H1 (cell line): ENCODE data around the gene AGBL4. TPM values are rescaled to one million over a fixed set of nuclear protein-coding genes. Genes with fewer than 3 reads are reported as not detected.

ENCODE experiments used
- CTCF ChIA-PET: fragments of 300-600 bp; sonication (Branson Sonifier 250); formaldehyde crosslinking; loops from one replicate; lab custom pipeline; 2021; ENCODE audit not compliant: partially characterized antibody; lab: Charles Lee
- POLR2A ChIA-PET: fragments of 300-600 bp; sonication (Branson Sonifier 250); formaldehyde crosslinking; loops from one replicate; lab custom pipeline; 2021; ENCODE audit warnings: inconsistent platforms; ENCODE audit not compliant: partially characterized antibody; lab: Charles Lee
- DNase-seq, 2 experiments: peaks; one replicate each; pipeline versions ENCODE4 v3.0.0 to v3.0.0-alpha.2; 2010 to 2022; ENCODE audit warnings: low spot score in 2 of 2, low read depth in 1 of 2, mixed read lengths in 1 of 2
- FAIRE-seq: peaks from 2 replicates; lab custom pipeline; 2011; peaks lifted over from hg19 to GRCh38; lab: Jason Lieb, UNC
- H2AFZ ChIP-seq: 2 replicates; pipeline ENCODE4 v1.8.1; 2012; ENCODE audit warnings: low read length, inconsistent platforms
- H2AK5ac ChIP-seq: 2 replicates; pipeline ENCODE4 v1.6.1; 2013; ENCODE audit warnings: low read depth, low read length
- H2BK120ac ChIP-seq: replicated peaks from 2 replicates; pipeline ENCODE3; 2013; ENCODE audit warnings: low read depth, low read length, inconsistent platforms
- H2BK12ac ChIP-seq: 2 replicates; pipeline ENCODE4 v1.6.1; 2013; ENCODE audit warnings: low read depth, low read length
- H2BK15ac ChIP-seq: 2 replicates; pipeline ENCODE4 v1.6.1; 2013; ENCODE audit warnings: low read length
- H2BK20ac ChIP-seq: 2 replicates; pipeline ENCODE4 v1.6.1; 2013; ENCODE audit warnings: low read length
- H2BK5ac ChIP-seq: 2 replicates; pipeline ENCODE4 v1.6.1; 2013; ENCODE audit warnings: low read depth, low read length
- H3K14ac ChIP-seq: 2 replicates; pipeline ENCODE4 v1.6.1; 2013; ENCODE audit warnings: inconsistent platforms; ENCODE audit not compliant: insufficient read length
- H3K18ac ChIP-seq: 2 replicates; pipeline ENCODE4 v1.6.1; 2013; ENCODE audit warnings: low read length; ENCODE audit errors: extremely low read depth
- H3K23ac ChIP-seq: 2 replicates; pipeline ENCODE4 v1.6.1; 2013; ENCODE audit warnings: inconsistent platforms; ENCODE audit not compliant: insufficient read length
- H3K23me2 ChIP-seq: 2 replicates; pipeline ENCODE4 v1.6.1; 2013; ENCODE audit warnings: low read depth, low read length
- H3K27ac ChIP-seq: 2 replicates; pipeline ENCODE4 v1.6.1; 2011; ENCODE audit warnings: low read depth, low read length, inconsistent platforms
- H3K27me3 ChIP-seq, 4 experiments: replicated peaks in 1 of 4; 1 replicate in 1 of 4; 2 replicates in 3 of 4; pipeline versions ENCODE4 v1.6.1 to v1.8.1; 2011 to 2013; ENCODE audit warnings: low read length in 3 of 4, mild to moderate bottlenecking in 3 of 4, inconsistent platforms in 2 of 4, mixed read lengths in 2 of 4, moderate library complexity in 1 of 4; ENCODE audit not compliant: control insufficient read depth in 3 of 4, insufficient read depth in 3 of 4; ENCODE audit errors: extremely low read depth in 1 of 4
- H3K36me3 ChIP-seq, 4 experiments: 2 replicates each; pipeline versions ENCODE4 v1.6.1 to v1.8.1; 2011 to 2013; ENCODE audit warnings: mild to moderate bottlenecking in 4 of 4, low read length in 3 of 4, moderate library complexity in 2 of 4, control low read depth in 1 of 4, inconsistent platforms in 1 of 4; ENCODE audit not compliant: insufficient read depth in 4 of 4, control insufficient read depth in 2 of 4
- H3K4ac ChIP-seq: replicated peaks from 2 replicates; pipeline ENCODE3; 2013; ENCODE audit warnings: low read length, low read depth, mixed read lengths, inconsistent platforms; ENCODE audit not compliant: insufficient read length
- H3K4me1 ChIP-seq, 4 experiments: replicated peaks in 1 of 4; 1 replicate in 1 of 4; 2 replicates in 3 of 4; pipeline versions ENCODE4 v1.6.1 to v1.8.1; 2011 to 2013; ENCODE audit warnings: low read length in 3 of 4, inconsistent platforms in 2 of 4, mixed read lengths in 1 of 4; ENCODE audit not compliant: insufficient read depth in 4 of 4, control insufficient read depth in 3 of 4
- H3K4me2 ChIP-seq, 2 experiments: 2 replicates each; pipeline versions ENCODE4 v1.6.1 to v1.8.1; 2011 to 2013; ENCODE audit warnings: low read depth in 2 of 2, low read length in 2 of 2, control low read depth in 1 of 2, inconsistent platforms in 1 of 2, mild to moderate bottlenecking in 1 of 2; ENCODE audit not compliant: insufficient read depth in 1 of 2
- H3K4me3 ChIP-seq, 4 experiments: fragments of 200-600, 300-600 bp in 1 of 4; sonication (generic), shearing (Covaris generic), sonication (Bioruptor Twin) in 1 of 4; 2 replicates each; pipeline versions ENCODE4 v1.5.1 to v1.8.1; 2011 to 2016; ENCODE audit warnings: low read length in 4 of 4, low read depth in 3 of 4, control low read depth in 2 of 4, inconsistent platforms in 2 of 4, mild to moderate bottlenecking in 2 of 4, mixed read lengths in 1 of 4, moderate library complexity in 1 of 4; ENCODE audit not compliant: insufficient read depth in 2 of 4; ENCODE audit errors: extremely low read depth in 1 of 4
- H3K56ac ChIP-seq: replicated peaks from 2 replicates; pipeline ENCODE3; 2013; ENCODE audit warnings: low read depth, mild to moderate bottlenecking, mixed read lengths, low read length, inconsistent platforms; ENCODE audit not compliant: insufficient read length
- H3K79me1 ChIP-seq: 2 replicates; pipeline ENCODE4 v1.6.1; 2013; ENCODE audit warnings: low read depth, low read length, control low read depth
- H3K79me2 ChIP-seq, 2 experiments: 2 replicates each; pipeline versions ENCODE4 v1.6.1 to v1.8.1; 2012 to 2013; ENCODE audit warnings: low read length in 2 of 2, mild to moderate bottlenecking in 2 of 2, inconsistent platforms in 1 of 2; ENCODE audit not compliant: insufficient read depth in 2 of 2, control insufficient read depth in 1 of 2
- H3K9ac ChIP-seq, 4 experiments: replicated peaks in 1 of 4; 1 replicate in 1 of 4; 2 replicates in 3 of 4; pipeline versions ENCODE4 v1.6.1 to v1.8.1; 2011 to 2013; ENCODE audit warnings: low read depth in 3 of 4, low read length in 3 of 4, control low read depth in 2 of 4, mild to moderate bottlenecking in 2 of 4, moderate library complexity in 2 of 4, inconsistent platforms in 1 of 4; ENCODE audit errors: extremely low read depth in 1 of 4
- H3K9me3 ChIP-seq, 2 experiments: 2 replicates each; pipeline versions ENCODE4 v1.6.1 to v1.8.1; 2012 to 2013; ENCODE audit warnings: mild to moderate bottlenecking in 2 of 2, moderate library complexity in 2 of 2, control low read depth in 1 of 2, inconsistent platforms in 1 of 2, low read depth in 1 of 2, low read length in 1 of 2, mixed read lengths in 1 of 2; ENCODE audit not compliant: insufficient read depth in 2 of 2
- H4K20me1 ChIP-seq, 2 experiments: replicated peaks in 1 of 2; 2 replicates each; pipeline versions ENCODE3 to v1.8.1; 2011 to 2013; ENCODE audit warnings: inconsistent platforms in 2 of 2, low read length in 2 of 2, mild to moderate bottlenecking in 1 of 2; ENCODE audit not compliant: insufficient read depth in 2 of 2, control insufficient read depth in 1 of 2
- H4K5ac ChIP-seq: 2 replicates; pipeline ENCODE4 v1.6.1; 2013; ENCODE audit warnings: low read length, low read depth, mixed read lengths, inconsistent platforms; ENCODE audit not compliant: insufficient read length
- H4K8ac ChIP-seq: 2 replicates; pipeline ENCODE4 v1.8.0; 2013; ENCODE audit warnings: mild to moderate bottlenecking, moderate library complexity, low read length, inconsistent platforms; ENCODE audit not compliant: insufficient read depth; ENCODE audit errors: extremely low read depth
- H4K91ac ChIP-seq: replicated peaks from 2 replicates; pipeline ENCODE3; 2013; ENCODE audit warnings: low read length, mixed read lengths, inconsistent platforms; ENCODE audit not compliant: insufficient read length
- ASH2L ChIP-seq: fragments of 200-600, 300-600 bp; sonication (generic); IDR thresholded peaks from one replicate; pipeline ENCODE4 v1.7.1; 2017; ENCODE audit warnings: low read length
- CHD2 ChIP-seq: IDR thresholded peaks from 2 replicates; pipeline ENCODE4 v1.6.1; 2012; ENCODE audit warnings: low read length, improper control_type of control experiment
- CREB1 ChIP-seq: IDR thresholded peaks from 2 replicates; pipeline ENCODE4 v1.6.1; 2012; ENCODE audit warnings: inconsistent platforms
- FOSL1 ChIP-seq: IDR thresholded peaks from 2 replicates; pipeline ENCODE4 v1.6.1; 2011; ENCODE audit warnings: mild to moderate bottlenecking, low read depth, low read length, moderate library complexity; ENCODE audit not compliant: insufficient read depth
- HDAC6 ChIP-seq: IDR thresholded peaks from one replicate; pipeline ENCODE4 v1.7.1; 2012; ENCODE audit warnings: low read depth, mild to moderate bottlenecking, inconsistent platforms, low read length, moderate library complexity
- JUN ChIP-seq: IDR thresholded peaks from 2 replicates; pipeline ENCODE4 v1.6.1; 2011; ENCODE audit warnings: low read depth, mild to moderate bottlenecking, improper control_type of control experiment, low read length
- KDM5A ChIP-seq: fragments of 200-600 bp; IDR thresholded peaks from 2 replicates; pipeline ENCODE4 v1.7.1; 2012; ENCODE audit warnings: mild to moderate bottlenecking, low read length, inconsistent platforms, mixed read lengths
- POU5F1 ChIP-seq: IDR thresholded peaks from 2 replicates; pipeline ENCODE4 v1.6.1; 2011; ENCODE audit warnings: low read depth, mild to moderate bottlenecking, low read length, moderate library complexity
- SIRT6 ChIP-seq: IDR thresholded peaks from one replicate; pipeline ENCODE4 v1.7.1; 2012; ENCODE audit warnings: low read length, inconsistent platforms
- SRF ChIP-seq: IDR thresholded peaks from 2 replicates; pipeline ENCODE4 v1.6.1; 2011; ENCODE audit warnings: mild to moderate bottlenecking, low read depth, low read length, moderate library complexity
- SUZ12 ChIP-seq: fragments of 200-600 bp; sonication (generic); IDR thresholded peaks from 2 replicates; pipeline ENCODE4 v1.6.1; 2012; ENCODE audit warnings: mild to moderate bottlenecking, inconsistent platforms, low read length, moderate library complexity, mixed read lengths
- WGBS, 2 experiments: shearing (Covaris generic) in 1 of 2; methylation state at CpG; one replicate each; pipeline versions ENCODE4 v1.1.6 to v1.1.7; 2013 to 2015; ENCODE audit warnings: low lambda C conversion rate in 2 of 2, mixed read lengths in 2 of 2, inconsistent platforms in 1 of 2, low coverage in 1 of 2, missing lambda C conversion rate in 1 of 2; ENCODE audit not compliant: insufficient replicate concordance in 2 of 2, insufficient coverage in 1 of 2, insufficient read length in 1 of 2; ENCODE audit errors: extremely low coverage in 1 of 2, missing lambda C conversion rate in 1 of 2; 5-methylcytosine and 5-hydroxymethylcytosine counted together
- polyA plus RNA-seq, 7 experiments: library from polyadenylated mRNA; depleted of rRNA in 3 of 7; stranded (reverse) in 5 of 7; unstranded in 2 of 7; fragments of >200 nt in 5 of 7; fragments of 200-250 nt in 2 of 7; gene quantifications; 1 replicate in 5 of 7; 2 replicates in 1 of 7; 4 replicates in 1 of 7; pipeline versions ENCODE4 v1.2.1 to v1.2.3, GENCODE V29; 2011 to 2013; ENCODE audit warnings: missing spikeins in 2 of 7, mixed read lengths in 2 of 7
- total RNA-seq: library from RNA; stranded (reverse); fragmentation: NEBNext Ultra II Directional; extraction: Animal tissue kit (Norgen Biotek cat#: 25700); gene quantifications from 2 replicates; pipeline ENCODE4 v1.2.1, GENCODE V29; 2021

AGBL4 gene
- total and polyA plus RNA-seq, 2 of the 8 experiments (the other 6 are each of a cell fraction or from before 2014, with no cell fraction given): 0.41 to 0.45 TPM

DNA sequence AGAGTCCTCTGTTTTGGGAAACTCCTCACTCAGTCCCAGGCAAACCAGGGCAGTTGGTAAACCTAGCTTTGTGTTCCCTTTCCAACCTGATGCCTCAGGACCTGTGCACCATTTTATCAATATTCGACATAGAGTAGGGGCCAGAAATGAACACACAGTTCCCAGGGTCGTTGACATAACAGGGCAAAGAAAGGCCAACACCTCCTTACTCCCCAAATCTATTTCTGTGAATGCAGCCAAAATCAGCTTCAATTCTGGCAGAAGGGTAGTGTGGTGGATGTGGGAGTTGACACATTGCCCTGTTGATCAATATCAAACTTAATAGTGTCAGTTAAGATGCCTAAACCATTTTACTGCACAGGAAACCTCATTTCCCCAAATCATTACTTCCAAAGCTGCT is 1447.2 kb downstream of the AGBL4 start:
- no peak for FAIRE-seq
- Histone ChIP-seq H2BK12ac (no peak overlapping the region), H3K4ac (no peak overlapping the region), H3K4me2 (no peak overlapping the region), H3K4me1 (no peaks in the 10 kb centered on the region), H2BK15ac (no peak overlapping the region), H3K9ac (no peak overlapping the region), H3K23me2 (peaks cover 2% of the 10 kb centered on the region; the same call in 1 of the 2 replicates), H3K36me3 (no peaks in the 10 kb centered on the region), H3K9me3 (no peaks in the 10 kb centered on the region), H4K20me1 (no peaks in the 10 kb centered on the region), H2AK5ac (no peak overlapping the region), H4K8ac (no peak overlapping the region), H3K14ac (no peak overlapping the region), H3K23ac (no peak overlapping the region), H2BK20ac (no peak overlapping the region), H3K56ac (no peak overlapping the region), H4K5ac (no peak overlapping the region), H3K79me1 (no peaks in the 10 kb centered on the region), H2BK5ac (no peak overlapping the region), H3K4me3 (no peak overlapping the region), H4K91ac (no peak overlapping the region), H3K27me3 (no peaks in the 10 kb centered on the region), H2BK120ac (no peak overlapping the region), H2AFZ (no peak overlapping the region), H3K18ac (no peak overlapping the region), H3K27ac (no peak overlapping the region), H3K79me2 (no peaks in the 10 kb centered on the region)
- POLR2A ChIA-PET: interaction anchor here (0.6 kb wide), 1 partner anchor 681 kb away, joined by 3 read pairs; no protein-coding TSS in a partner anchor
- CTCF ChIA-PET: interaction anchor here (0.8 to 7.6 kb wide), 7 partner anchors 8 to 243 kb away, joined by 3 to 65 read pairs (median 4); no protein-coding TSS in a partner anchor
- TF ChIP-seq ASH2L (no peak), POU5F1 (no peak), SRF (no peak), SUZ12 (no peak), HDAC6 (no peak), FOSL1 (no peak), JUN (no peak), CREB1 (no peak), CHD2 (no peak), KDM5A (no peak), SIRT6 (no peak)
- 68% methylated on average over 2 of the region's 2 CpGs; no CpG with 5 or more reads in 1 of the 2 experiments for WGBS, 2 experiments
- no peak for DNase-seq
